Neutrophil (primary cell): ENCODE results near the gene CFAP77.
"Not testable (repeated sequence)": the region's sequence is repeated elsewhere in the genome, so short reads cannot be mapped to it uniquely, and the experiment has no call there.

ENCODE experiments used
- H3K27ac ChIP-seq: fragments of 200-600 bp; sonication (generic); 2 replicates; pipeline ENCODE4 v1.5.1; 2016; ENCODE audit warnings: mild to moderate bottlenecking, moderate library complexity
- H3K27me3 ChIP-seq: fragments of 200-600 bp; sonication (generic); 2 replicates; pipeline ENCODE4 v1.6.0; 2016; ENCODE audit warnings: mild to moderate bottlenecking
- H3K36me3 ChIP-seq: fragments of 200-600 bp; sonication (generic); 2 replicates; pipeline ENCODE4 v1.5.1; 2017
- H3K4me1 ChIP-seq, 2 experiments: fragments of 200-600 bp in 1 of 2; sonication (generic) in 1 of 2; 1 replicate in 1 of 2; 2 replicates in 1 of 2; pipeline versions ENCODE4 v1.5.1 to v1.6.1; 2013 to 2016; ENCODE audit warnings: low read depth in 1 of 2, low read length in 1 of 2, mild to moderate bottlenecking in 1 of 2, moderate library complexity in 1 of 2; ENCODE audit not compliant: control insufficient read depth in 1 of 2, insufficient read depth in 1 of 2
- H3K4me3 ChIP-seq, 2 experiments: fragments of 200-600 bp in 1 of 2; sonication (generic) in 1 of 2; 1 replicate in 1 of 2; 2 replicates in 1 of 2; pipeline ENCODE4 v1.5.1; 2013 to 2016; ENCODE audit warnings: low read depth in 1 of 2, low read length in 1 of 2, mild to moderate bottlenecking in 1 of 2, moderate library complexity in 1 of 2
- H3K9me3 ChIP-seq: fragments of 200-600 bp; sonication (generic); 2 replicates; pipeline ENCODE4 v1.5.1; 2016
- CTCF ChIP-seq: fragments of 200-600 bp; sonication (generic); IDR thresholded peaks from 2 replicates; pipeline ENCODE4 v1.5.1; 2016; ENCODE audit warnings: antibody characterized with exemption

CFAP77 gene

GRCh38 chr9:132560616-132561202 is 150.7 kb downstream of the CFAP77 start:
- H3K4me1 ChIP-seq: no peaks in the 10 kb centered on the region
- peaks cover 84% of the 10 kb centered on the region for H3K27me3 ChIP-seq
- H3K36me3 ChIP-seq: no peaks in the 10 kb centered on the region
- no peak overlapping the region for H3K27ac ChIP-seq
- H3K4me3 ChIP-seq: no peak overlapping the region
- no peaks in the 10 kb centered on the region for H3K9me3 ChIP-seq
- TF ChIP-seq CTCF: no peak

- no peaks in the 10 kb centered on the region for H3K36me3 ChIP-seq
- no peak for TF ChIP-seq CTCF
- H3K4me1 ChIP-seq: no peaks in the 10 kb centered on the region
- no peaks in the 10 kb centered on the region for H3K9me3 ChIP-seq
- no peak overlapping the region for H3K27ac ChIP-seq
- peaks cover 68% of the 10 kb centered on the region for H3K27me3 ChIP-seq
- H3K4me3 ChIP-seq: no peak overlapping the region
Measured at GRCh38 chr9:132562306-132562573, 152.2 kb downstream of the CFAP77 start.

GRCh38 chr9:132564526-132564925 is 154.5 kb downstream of the CFAP77 start:
- Histone ChIP-seq H3K9me3 (no peaks in the 10 kb centered on the region), H3K36me3 (no peaks in the 10 kb centered on the region), H3K27ac (no peak overlapping the region), H3K27me3 (peaks cover 50% of the 10 kb centered on the region), H3K4me1 (no peaks in the 10 kb centered on the region), H3K4me3 (no peak overlapping the region)
- no peak for TF ChIP-seq CTCF

GRCh38 chr9:132568787-132569186 is 158.8 kb downstream of the CFAP77 start:
- H3K4me3 ChIP-seq, H3K4me1 ChIP-seq, H3K27ac ChIP-seq, H3K36me3 ChIP-seq, H3K9me3 ChIP-seq: not testable (repeated sequence)
- H3K27me3 ChIP-seq: peaks cover 37% of the 10 kb centered on the region

- H3K27me3 ChIP-seq: peaks cover 60% of the 10 kb centered on the region
Measured at GRCh38 chr9:132571806-132572600, 162.0 kb downstream of the CFAP77 start.

More at GRCh38 chr9:132571806-132572600, 162.0 kb downstream of the CFAP77 start:
- TF ChIP-seq CTCF: no peak
- no peak overlapping the region for H3K4me3 ChIP-seq
- H3K4me1 ChIP-seq: no peaks in the 10 kb centered on the region
- no peak overlapping the region for H3K27ac ChIP-seq
- H3K36me3 ChIP-seq: no peaks in the 10 kb centered on the region
- no peaks in the 10 kb centered on the region for H3K9me3 ChIP-seq
